ENCODE results near the gene REEP3.

REEP3 gene

DNA sequence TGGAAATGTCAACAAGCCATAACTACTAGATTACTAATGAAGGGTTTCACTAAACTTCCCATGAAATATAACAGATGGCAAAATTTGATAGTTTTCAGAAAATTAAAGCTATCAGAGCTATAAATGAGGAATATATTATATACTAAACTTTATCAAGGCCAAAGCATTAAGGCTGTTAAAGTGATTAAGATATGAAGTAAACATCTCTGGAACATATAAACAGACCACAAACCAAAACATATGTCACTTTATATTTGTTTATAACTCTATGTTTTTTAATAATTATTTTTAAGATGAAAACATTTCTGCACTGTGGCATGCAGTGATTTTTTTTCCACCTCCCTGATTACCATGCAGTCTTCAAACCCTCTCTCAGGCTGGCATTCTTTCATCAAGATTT lies 120.2 kb downstream of the REEP3 start:
- H3K27ac ChIP-seq (ENCODE audit: extremely low read depth, low read depth, low read length): no peak overlapping the region
- ChIA-PET POLR2A (no interaction called here), CTCF (interaction anchor here (0.7 kb wide), 1 partner anchor 176 kb away, joined by 4 read pairs; no protein-coding TSS in a partner anchor)
- no peak for TF ChIP-seq ZNF324 (tag by site-specific recombination; IDR thresholded peaks at IDR 0.05)
- TF ChIP-seq ZNF140 (tag by site-specific recombination; IDR thresholded peaks at IDR 0.05): no peak
- TF ChIP-seq ZNF514 (tag by site-specific recombination; IDR thresholded peaks at IDR 0.05): no peak
- TF ChIP-seq, protein P1, sequence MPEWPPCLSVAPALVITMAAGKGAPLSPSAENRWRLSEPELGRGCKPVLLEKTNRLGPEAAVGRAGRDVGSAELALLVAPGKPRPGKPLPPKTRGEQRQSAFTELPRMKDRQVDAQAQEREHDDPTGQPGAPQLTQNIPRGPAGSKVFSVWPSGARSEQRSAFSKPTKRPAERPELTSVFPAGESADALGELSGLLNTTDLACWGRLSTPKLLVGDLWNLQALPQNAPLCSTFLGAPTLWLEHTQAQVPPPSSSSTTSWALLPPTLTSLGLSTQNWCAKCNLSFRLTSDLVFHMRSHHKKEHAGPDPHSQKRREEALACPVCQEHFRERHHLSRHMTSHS (tag by site-specific recombination; IDR thresholded peaks at IDR 0.05): no peak
- TF ChIP-seq ZNF391 (tag by site-specific recombination; IDR thresholded peaks at IDR 0.05; ENCODE audit: borderline replicate concordance, low read depth): no peak
- no peak for TF ChIP-seq ZNF560 (tag by site-specific recombination; IDR thresholded peaks at IDR 0.05; ENCODE audit: borderline replicate concordance)
- TF ChIP-seq RBAK (tag by site-specific recombination; IDR thresholded peaks at IDR 0.05): no peak
- H3K36me3 ChIP-seq (ENCODE audit: control insufficient read depth in 2 of 2, insufficient read depth in 1 of 2, low read length in 2 of 2): no peaks in the 10 kb centered on the region
- H3K4me3 ChIP-seq (ENCODE audit: low read depth, low read length): no peak overlapping the region
- no peaks in the 10 kb centered on the region for H3K9me3 ChIP-seq (ENCODE audit: control insufficient read depth, insufficient read depth, low read depth, low read length)
- no peaks in the 10 kb centered on the region for H3K4me1 ChIP-seq (ENCODE audit: control insufficient read depth, insufficient read depth, low read length)

DNA sequence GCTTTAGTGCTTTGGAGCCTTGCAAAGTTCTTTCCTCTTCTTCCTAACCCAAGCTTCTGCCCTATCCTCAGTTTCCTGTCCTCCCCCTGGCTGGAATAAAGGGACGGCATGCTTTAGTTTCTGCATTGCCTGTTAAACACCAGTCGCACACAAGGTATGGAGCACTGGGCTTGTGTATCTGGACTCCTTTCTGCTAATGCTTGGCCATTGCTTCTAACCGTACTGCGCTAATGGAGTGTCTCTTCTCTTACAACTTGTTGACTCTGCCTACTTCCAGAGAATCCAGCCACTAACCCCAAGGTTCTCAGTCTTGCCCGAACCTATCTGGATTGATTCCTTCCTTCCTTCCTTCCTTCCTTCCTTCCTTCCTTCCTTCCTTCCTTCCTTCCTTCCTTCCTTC lies 120.6 kb downstream of the REEP3 start:
- no peaks in the 10 kb centered on the region for H3K9me3 ChIP-seq (ENCODE audit: control insufficient read depth, insufficient read depth, low read depth, low read length)
- no peak overlapping the region for H3K4me3 ChIP-seq (ENCODE audit: low read depth, low read length)
- peak; percentile 46; the same call in 1 of the 2 replicates for TF ChIP-seq SCRT1 (tag by site-specific recombination; IDR thresholded peaks at IDR 0.05; ENCODE audit: borderline replicate concordance)
- peak; percentile 64 for TF ChIP-seq SCRT2 (tag by site-specific recombination; IDR thresholded peaks at IDR 0.05)
- peak; percentile 78 for TF ChIP-seq ZNF366 (tag by site-specific recombination; conservative IDR thresholded peaks at IDR 0.05)
- TF ChIP-seq ZNF214 (tag by site-specific recombination; IDR thresholded peaks at IDR 0.05; ENCODE audit: borderline replicate concordance): no peak
- H3K27ac ChIP-seq (ENCODE audit: extremely low read depth, low read depth, low read length): no peak overlapping the region
- no peaks in the 10 kb centered on the region for H3K4me1 ChIP-seq (ENCODE audit: control insufficient read depth, insufficient read depth, low read length)
- ChIA-PET CTCF (interaction anchor here (0.7 kb wide), 1 partner anchor 177 kb away, joined by 4 read pairs; no protein-coding TSS in a partner anchor), POLR2A (no interaction called here)
- H3K36me3 ChIP-seq (ENCODE audit: control insufficient read depth in 2 of 2, insufficient read depth in 1 of 2, low read length in 2 of 2): no peaks in the 10 kb centered on the region

DNA sequence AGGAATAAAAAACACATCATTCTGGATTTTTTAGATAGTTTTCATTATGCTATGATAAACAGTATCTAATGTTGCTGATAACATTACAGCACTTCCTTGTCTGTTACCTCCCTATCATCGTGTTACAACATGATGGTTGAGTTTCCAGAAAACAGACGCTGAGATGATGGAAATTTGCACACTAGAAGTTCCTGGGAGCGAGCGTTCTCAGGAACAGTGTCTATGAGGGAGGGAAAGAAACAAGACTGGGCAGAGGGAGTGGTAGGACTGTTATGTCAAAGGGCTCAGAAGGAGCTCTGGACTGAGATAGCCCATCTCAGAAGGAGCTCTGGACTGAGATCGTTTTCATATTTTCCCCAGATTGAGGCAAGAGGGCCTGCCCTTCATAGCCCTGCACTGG lies 121.6 kb downstream of the REEP3 start:
- no peak overlapping the region for H3K4me3 ChIP-seq (ENCODE audit: low read depth, low read length)
- no peaks in the 10 kb centered on the region for H3K4me1 ChIP-seq (ENCODE audit: control insufficient read depth, insufficient read depth, low read length)
- no peaks in the 10 kb centered on the region for H3K9me3 ChIP-seq (ENCODE audit: control insufficient read depth, insufficient read depth, low read depth, low read length)
- H3K36me3 ChIP-seq (ENCODE audit: control insufficient read depth in 2 of 2, insufficient read depth in 1 of 2, low read length in 2 of 2): no peaks in the 10 kb centered on the region
- TF ChIP-seq ZNF155 (tag by site-specific recombination; IDR thresholded peaks at IDR 0.05) (no peak), ZNF571 (tag by site-specific recombination; IDR thresholded peaks at IDR 0.05) (no peak), TCF7L2 (IDR thresholded peaks at IDR 0.05; ENCODE audit: borderline replicate concordance, low read depth, low read length) (no peak), SP2 (tag by site-specific recombination; IDR thresholded peaks at IDR 0.05) (no peak), KLF1 (tag by site-specific recombination; IDR thresholded peaks at IDR 0.05) (no peak), EGR2 (tag by site-specific recombination; IDR thresholded peaks at IDR 0.05; ENCODE audit: low read depth) (no peak), ZNF114 (tag by site-specific recombination; IDR thresholded peaks at IDR 0.05) (no peak), ZFP3 (tag by site-specific recombination; IDR thresholded peaks at IDR 0.05; ENCODE audit: low read depth) (no peak), ZEB2 (tag by site-specific recombination; IDR thresholded peaks at IDR 0.05) (no peak)
- H3K27ac ChIP-seq (ENCODE audit: extremely low read depth, low read depth, low read length): no peak overlapping the region
- CTCF ChIA-PET: interaction anchor here (0.7 to 0.8 kb wide), 2 partner anchors 9 to 17 kb away, joined by 3 to 4 read pairs; no protein-coding TSS in a partner anchor
- POLR2A ChIA-PET: no interaction called here
